Mammary microvascular endothelial cell (primary cell): ENCODE results near the gene VAMP5. TPM values are rescaled to one million over a fixed set of nuclear protein-coding genes. Genes with fewer than 3 reads are reported as not detected.

Experiments used
- total RNA-seq: library from RNA; depleted of rRNA; stranded (reverse); fragments of >200 nt; gene quantifications from 2 replicates; pipeline ENCODE4 v1.2.3, GENCODE V29; 2015

Gene VAMP5
- 201 and 217 TPM in 2 replicates for total RNA-seq

GRCh38 chr2:85584354-85584856, at the start of gene VAMP5:
Gene VAMP5 (plus strand): TSS chr2:85584431. CDS start chr2:85584491, 60 bp downstream.

GRCh38 chr2:85538507-85539360, 45.5 kb upstream of the VAMP5 start, which contains the start of gene MAT2A:
Gene MAT2A (plus strand): TSS chr2:85539168. CDS start chr2:85539288, 120 bp downstream.

GRCh38 chr2:85561280-85562212, 22.7 kb upstream of the VAMP5 start, which contains the start of gene GGCX:
Gene GGCX (minus strand): TSS chr2:85561493. CDS start chr2:85561428, 65 bp downstream.

GRCh38 chr2:85577386-85578242, 6.6 kb upstream of the VAMP5 start, which contains the start of gene VAMP8:
Gene VAMP8 (plus strand): TSS chr2:85577586. CDS start chr2:85577647, 61 bp downstream.

GRCh38 chr2:85595301-85596025, 11.2 kb downstream of the VAMP5 start, which contains the start of gene RNF181:
Gene RNF181 (plus strand): TSS chr2:85595745. CDS start chr2:85595764, 19 bp downstream.

GRCh38 chr2:85602476-85603234, 18.4 kb downstream of the VAMP5 start, which contains the start of gene TMEM150A:
Gene TMEM150A (minus strand): TSS chr2:85602698. CDS start chr2:85601948, 750 bp downstream.

GRCh38 chr2:85611705-85612587, 27.7 kb downstream of the VAMP5 start, which contains the start of gene C2orf68:
Gene C2orf68 (minus strand): TSS chr2:85612066. CDS start chr2:85611984, 82 bp downstream.

Other genes starting within 250 kb of the VAMP5 start
- 52.6 and 56.9 TPM in 2 replicates for gene RETSAT, start 229.9 kb upstream of the VAMP5 start, total RNA-seq
- gene ELMOD3, start 229.7 kb upstream of the VAMP5 start, total RNA-seq = 10.3 and 10.7 TPM in 2 replicates
- 110 and 148 TPM in 2 replicates for gene CAPG, start 174.1 kb upstream of the VAMP5 start, total RNA-seq
- not detected in 2 replicates for gene SH2D6, start 165.7 kb upstream of the VAMP5 start, total RNA-seq
- gene MAT2A, start 45.3 kb upstream of the VAMP5 start, total RNA-seq = 103 and 109 TPM in 2 replicates
- 28.7 and 47.6 TPM in 2 replicates for gene GGCX, start 22.9 kb upstream of the VAMP5 start, total RNA-seq
- 2.5 and 2.9 TPM in 2 replicates for gene VAMP8, start 6.8 kb upstream of the VAMP5 start, total RNA-seq
- gene RNF181, start 11.3 kb downstream of the VAMP5 start, total RNA-seq = 204 and 256 TPM in 2 replicates
- gene TMEM150A, start 18.3 kb downstream of the VAMP5 start, total RNA-seq = 13.0 and 13.6 TPM in 2 replicates
- 5.5 and 7.9 TPM in 2 replicates for gene C2orf68, start 27.6 kb downstream of the VAMP5 start, total RNA-seq
- gene USP39, start 31.8 kb downstream of the VAMP5 start, total RNA-seq = 63.7 and 67.2 TPM in 2 replicates
- gene SFTPB, start 83.8 kb downstream of the VAMP5 start, total RNA-seq = not detected in 2 replicates
- not detected in 2 replicates for gene GNLY, start 109.9 kb downstream of the VAMP5 start, total RNA-seq
- 15.4 and 17.1 TPM in 2 replicates for gene ATOH8, start 169.6 kb downstream of the VAMP5 start, total RNA-seq